ENCODE data around the gene PPM1L. TPM values are rescaled to one million over a fixed set of nuclear protein-coding genes. Genes with fewer than 3 reads are reported as not detected.
"Not testable (repeated sequence)": the region's sequence is repeated elsewhere in the genome, so short reads cannot be mapped to it uniquely, and the experiment has no call there.

Gene PPM1L
- total RNA-seq, 2 donors from 2014 or later = 7.6 to 13.7 TPM

DNA sequence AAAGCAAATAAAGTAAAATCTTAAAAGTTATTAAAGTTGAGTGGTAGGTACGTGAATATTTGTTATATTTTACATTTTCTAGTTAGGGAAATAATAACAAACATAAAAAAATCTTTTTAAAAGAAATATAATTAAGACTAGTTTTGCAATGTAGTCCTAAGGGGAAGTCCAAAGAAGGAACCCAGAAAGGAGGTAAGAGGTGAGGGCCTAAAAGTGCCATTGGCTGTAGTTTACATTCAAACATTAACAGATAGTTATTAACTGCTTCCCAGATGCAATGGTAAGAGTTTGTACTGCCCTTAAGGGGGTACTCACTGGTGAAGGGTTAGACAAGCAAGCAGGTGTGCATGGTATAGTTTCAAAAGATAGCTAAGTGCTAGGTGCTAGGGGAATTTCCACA, 269.9 kb downstream of the PPM1L start:
- Histone ChIP-seq H3K9me3 (peaks cover 0 to 9% (median 0%) of the 10 kb centered on the region in 3 donors), H3K4me1 (peaks cover 5% of the 10 kb centered on the region), H3K27ac (no peak overlapping the region), H3K36me3 (replicated peaks in 1 of 2; ENCODE audit: insufficient read depth in 1 of 2, low read depth in 2 of 2) (no peaks in the 10 kb centered on the region), H3K27me3 (no peaks in the 10 kb centered on the region), H3K4me3 (no peak overlapping the region)
- intact Hi-C loops (cut with DNase I) = no loop called here
- 31 to 98% methylated on average over 1 of the region's 1 CpG for WGBS, 2 donors
- DNase-seq (no peak), ATAC-seq (no peak)
- TF ChIP-seq CTCF (IDR thresholded peaks at IDR 0.05) (no peak), POLR2A (IDR thresholded peaks at IDR 0.05) (no peak)

DNA sequence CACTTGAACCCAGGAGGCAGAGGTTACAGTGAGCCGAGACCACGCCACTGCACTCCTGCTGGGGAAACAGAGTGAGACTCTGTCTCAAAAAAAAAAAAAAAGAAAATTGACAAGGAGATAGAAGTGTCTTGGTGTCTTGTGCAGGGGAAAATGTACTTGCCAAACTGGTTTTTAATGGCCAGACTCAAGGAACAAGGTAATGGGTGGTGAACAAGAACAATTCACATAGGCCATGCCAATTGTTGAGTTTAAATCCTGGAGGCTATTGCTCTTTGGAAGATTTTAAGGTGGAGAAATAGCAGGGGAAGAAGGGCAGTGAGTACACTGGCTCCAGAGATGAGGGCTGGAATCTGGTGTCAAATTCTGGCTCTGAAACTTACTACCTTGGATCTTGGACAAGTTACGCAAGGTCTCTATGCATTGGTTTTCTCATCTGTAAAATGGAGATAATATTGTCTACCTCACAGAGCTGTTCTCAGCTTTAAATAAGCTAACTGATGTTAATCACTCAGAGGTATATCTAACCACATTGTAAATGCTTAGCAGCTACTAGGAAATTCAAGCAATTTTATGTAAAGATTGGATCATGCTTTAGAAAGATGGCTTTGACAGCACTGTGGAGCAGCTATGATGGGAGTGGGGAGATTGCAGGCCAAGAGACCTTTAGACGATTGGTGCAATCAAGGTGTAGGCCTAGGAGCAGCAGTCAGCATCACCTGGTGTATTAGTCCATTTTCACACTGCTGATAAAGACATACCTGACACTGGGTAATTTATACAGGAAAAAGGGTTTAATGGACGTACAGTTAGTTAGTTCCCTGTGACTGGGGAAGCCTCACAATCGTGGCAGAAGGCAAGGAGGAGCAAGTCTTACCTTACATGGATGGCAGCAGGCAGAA, 270.8 kb downstream of the PPM1L start:
- Histone ChIP-seq H3K27ac (peak overlapping the region in 1 of 4 donors; percentile 10), H3K4me3 (no peak overlapping the region), H3K36me3 (replicated peaks in 1 of 2; ENCODE audit: insufficient read depth in 1 of 2, low read depth in 2 of 2) (no peaks in the 10 kb centered on the region), H3K4me1 (peaks cover 5% of the 10 kb centered on the region), H3K9me3 (peaks cover 0 to 9% (median 0%) of the 10 kb centered on the region in 3 donors), H3K27me3 (no peaks in the 10 kb centered on the region)
- peak in 2 of 4 donors; percentile 8 to 13 for DNase-seq
- no peak for ATAC-seq
- TF ChIP-seq POLR2A (IDR thresholded peaks at IDR 0.05) (no peak), CTCF (IDR thresholded peaks at IDR 0.05) (no peak)
- intact Hi-C loops (cut with DNase I) = no loop called here
- WGBS, 2 donors = 57 to 61% methylated on average over 6 of the region's 6 CpGs

GRCh38 chr3:161028555-161029153, 272.6 kb downstream of the PPM1L start:
- no peak for ATAC-seq
- DNase-seq = no peak
- Histone ChIP-seq H3K9me3 (peaks cover 0 to 3% (median 0%) of the 10 kb centered on the region in 3 donors), H3K27me3 (no peaks in the 10 kb centered on the region), H3K27ac (no peak overlapping the region), H3K4me1 (peaks cover 5% of the 10 kb centered on the region), H3K36me3 (replicated peaks in 1 of 2; ENCODE audit: insufficient read depth in 1 of 2, low read depth in 2 of 2) (no peaks in the 10 kb centered on the region), H3K4me3 (no peak overlapping the region)
- intact Hi-C loops (cut with DNase I) = no loop called here
- no peak for TF ChIP-seq CTCF (IDR thresholded peaks at IDR 0.05)
- no peak for TF ChIP-seq POLR2A (IDR thresholded peaks at IDR 0.05)
- 83 to 86% methylated on average over 5 of the region's 5 CpGs for WGBS, 2 donors

- H3K27me3 ChIP-seq = no peaks in the 10 kb centered on the region
- ATAC-seq (no peak), DNase-seq (no peak)
- H3K36me3 ChIP-seq (replicated peaks in 1 of 2; ENCODE audit: insufficient read depth in 1 of 2, low read depth in 2 of 2) = no peaks in the 10 kb centered on the region
- WGBS, 2 donors = 65 to 86% methylated on average over 1 of the region's 1 CpG
- H3K4me3 ChIP-seq = no peak overlapping the region
- no peaks in the 10 kb centered on the region for H3K9me3 ChIP-seq
- intact Hi-C loops (cut with DNase I) = no loop called here
- TF ChIP-seq CTCF (IDR thresholded peaks at IDR 0.05) = no peak
- no peak for TF ChIP-seq POLR2A (IDR thresholded peaks at IDR 0.05)
- H3K27ac ChIP-seq = no peak overlapping the region
- peaks cover 5% of the 10 kb centered on the region for H3K4me1 ChIP-seq
These were observed 275.1 kb downstream of the PPM1L start for GRCh38 chr3:161031134-161031533.

DNA sequence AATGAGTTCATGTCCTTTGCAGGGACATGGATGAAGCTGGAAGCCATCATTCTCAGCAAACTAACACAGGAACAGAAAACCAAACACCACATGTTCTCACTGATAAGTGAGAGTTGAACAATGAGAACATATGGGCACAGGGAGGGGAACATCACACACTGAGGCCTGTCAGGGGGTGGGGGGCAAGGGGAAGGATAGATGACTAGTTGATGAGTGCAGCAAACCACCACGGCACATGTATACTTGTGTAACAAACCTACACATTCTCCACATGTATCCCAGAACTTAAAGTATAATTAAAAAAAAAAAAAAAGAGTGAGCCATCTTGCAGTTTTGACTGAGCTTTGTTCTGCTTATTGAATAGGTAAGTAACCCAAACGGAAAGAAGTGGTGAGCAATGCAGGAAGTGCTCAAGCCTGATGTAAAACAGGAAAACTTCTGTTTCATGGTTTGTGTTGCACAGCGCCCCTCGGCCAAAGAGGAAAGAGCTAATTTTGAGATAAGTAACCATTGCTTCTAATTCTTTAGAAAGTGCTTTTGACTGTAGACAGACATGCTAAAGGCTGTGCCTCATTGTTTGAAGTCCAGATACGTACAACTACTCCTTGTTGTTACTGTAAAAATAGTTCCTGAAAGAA, 279.0 kb downstream of the PPM1L start:
- intact Hi-C loops (cut with DNase I); H3K36me3 ChIP-seq (replicated peaks in 1 of 2; ENCODE audit: insufficient read depth in 1 of 2, low read depth in 2 of 2); H3K27me3 ChIP-seq; H3K4me1 ChIP-seq; H3K4me3 ChIP-seq; H3K9me3 ChIP-seq; DNase-seq; ATAC-seq: not testable (repeated sequence)
- peak overlapping the region in 1 of 4 donors; percentile 40 for H3K27ac ChIP-seq
- WGBS, 2 donors = 66 to 82% methylated on average over 5 of the region's 5 CpGs
